ENCODE data around the gene DPYSL5. TPM values are rescaled to one million over a fixed set of nuclear protein-coding genes. Genes with fewer than 3 reads are reported as not detected.

Gene DPYSL5, protein sequence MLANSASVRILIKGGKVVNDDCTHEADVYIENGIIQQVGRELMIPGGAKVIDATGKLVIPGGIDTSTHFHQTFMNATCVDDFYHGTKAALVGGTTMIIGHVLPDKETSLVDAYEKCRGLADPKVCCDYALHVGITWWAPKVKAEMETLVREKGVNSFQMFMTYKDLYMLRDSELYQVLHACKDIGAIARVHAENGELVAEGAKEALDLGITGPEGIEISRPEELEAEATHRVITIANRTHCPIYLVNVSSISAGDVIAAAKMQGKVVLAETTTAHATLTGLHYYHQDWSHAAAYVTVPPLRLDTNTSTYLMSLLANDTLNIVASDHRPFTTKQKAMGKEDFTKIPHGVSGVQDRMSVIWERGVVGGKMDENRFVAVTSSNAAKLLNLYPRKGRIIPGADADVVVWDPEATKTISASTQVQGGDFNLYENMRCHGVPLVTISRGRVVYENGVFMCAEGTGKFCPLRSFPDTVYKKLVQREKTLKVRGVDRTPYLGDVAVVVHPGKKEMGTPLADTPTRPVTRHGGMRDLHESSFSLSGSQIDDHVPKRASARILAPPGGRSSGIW
- not detected in 2 replicates for total RNA-seq

GRCh38 chr2:26847655-26848335 is at the start of gene DPYSL5:
Gene DPYSL5, plus strand, starts transcription at chr2:26848132. Its CDS starts 50,368 bp downstream, at chr2:26898500.

DNA sequence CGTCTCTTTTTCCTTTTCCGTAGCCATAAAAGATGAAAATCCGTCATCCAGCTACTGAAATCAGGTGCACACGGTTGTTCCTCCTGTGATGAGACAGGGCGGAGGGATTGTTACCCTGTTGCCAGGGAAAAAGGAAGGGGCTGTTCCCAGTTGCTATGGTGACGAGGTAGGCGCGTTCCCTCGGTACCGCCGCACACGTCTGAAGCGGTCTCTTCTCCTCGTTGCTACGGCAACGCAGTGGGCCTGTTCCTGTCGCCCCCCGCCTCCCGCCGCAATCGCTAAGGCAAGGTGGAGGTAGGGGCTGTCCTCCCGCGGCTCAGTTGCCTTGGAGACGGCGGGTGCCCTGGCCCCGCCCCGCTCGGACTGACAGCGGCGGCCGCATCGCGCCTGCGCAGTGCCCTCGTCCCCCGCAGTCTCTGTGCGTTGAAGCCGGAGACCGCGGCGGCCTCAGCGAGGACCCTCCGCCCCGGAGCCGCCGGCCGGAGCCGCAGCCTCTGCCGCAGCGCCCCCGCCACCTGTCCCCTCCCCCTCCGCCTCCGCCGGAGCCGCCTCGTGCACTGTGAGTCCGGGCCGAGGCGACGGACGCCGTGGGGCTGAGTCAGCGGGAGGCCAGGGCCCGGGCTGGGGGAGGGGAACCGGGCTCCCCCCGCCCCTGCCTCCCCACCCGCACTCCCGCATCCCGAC is 122.5 kb downstream of the DPYSL5 start, which contains the start of gene MAPRE3:
Gene MAPRE3, plus strand, starts transcription at position 394 of the 684 bp plus-strand sequence. CDS start 51,582 bp downstream, outside the sequence.

Other genes with a start within 250 kb of the DPYSL5 start
- not detected in 2 replicates for gene CIB4, start 206.8 kb upstream of the DPYSL5 start, total RNA-seq
- gene KCNK3, start 155.4 kb upstream of the DPYSL5 start, total RNA-seq = not detected in 2 replicates
- 45.5 and 46.9 TPM in 2 replicates for gene SLC35F6, start 83.8 kb upstream of the DPYSL5 start, total RNA-seq
- gene CENPA, start 62.1 kb upstream of the DPYSL5 start, total RNA-seq = 8.0 and 21.3 TPM in 2 replicates
- 2.6 and 6.9 TPM in 2 replicates for gene MAPRE3, start 122.5 kb downstream of the DPYSL5 start, total RNA-seq
- gene TMEM214, start 184.8 kb downstream of the DPYSL5 start, total RNA-seq = 24.7 and 27.8 TPM in 2 replicates
- gene AGBL5, start 203.5 kb downstream of the DPYSL5 start, total RNA-seq = 21.5 and 27.2 TPM in 2 replicates
- gene OST4, start 223.5 kb downstream of the DPYSL5 start, total RNA-seq = 323 and 466 TPM in 2 replicates
- 4.0 and 4.5 TPM in 2 replicates for gene EMILIN1, start 230.5 kb downstream of the DPYSL5 start, total RNA-seq
- gene KHK, start 238.6 kb downstream of the DPYSL5 start, total RNA-seq = 0.47 and 1.7 TPM in 2 replicates